Keratinocyte (primary cell): Measurements from ENCODE around the gene CXorf58. TPM values are rescaled to one million over a fixed set of nuclear protein-coding genes. Genes with fewer than 3 reads are reported as not detected.

Experiments
- DNase-seq: peaks from one replicate; pipeline ENCODE4 v3.0.0-alpha.2; 2011; ENCODE audit warnings: low read depth, missing footprints, low spot score
- FAIRE-seq: peaks from 2 replicates; lab custom pipeline; 2011; peaks lifted over from hg19 to GRCh38; lab: Jason Lieb, UNC
- H2AFZ ChIP-seq: 2 replicates; pipeline ENCODE4 v1.6.0; 2012; ENCODE audit warnings: low read length, control low read depth, inconsistent platforms; ENCODE audit not compliant: control insufficient read depth
- H3K27ac ChIP-seq: 2 replicates; pipeline ENCODE4 v1.5.1; 2011; ENCODE audit warnings: low read length; ENCODE audit not compliant: control insufficient read depth, insufficient read depth
- H3K27me3 ChIP-seq: 3 replicates; pipeline ENCODE4 v1.6.0; 2011; ENCODE audit warnings: low read length; ENCODE audit not compliant: control insufficient read depth, insufficient read depth; ENCODE audit errors: extremely low read depth
- H3K36me3 ChIP-seq, 2 experiments: 2 replicates in 1 of 2; 3 replicates in 1 of 2; pipeline ENCODE4 v1.5.1; 2011; ENCODE audit warnings: low read length in 2 of 2, mild to moderate bottlenecking in 1 of 2; ENCODE audit not compliant: control insufficient read depth in 2 of 2, insufficient read depth in 2 of 2; ENCODE audit errors: extremely low read depth in 1 of 2
- H3K4me1 ChIP-seq: 3 replicates; pipeline ENCODE4 v1.5.1; 2011; ENCODE audit warnings: low read length; ENCODE audit not compliant: control insufficient read depth, insufficient read depth; ENCODE audit errors: extremely low read depth
- H3K4me2 ChIP-seq: 3 replicates; pipeline ENCODE4 v1.6.0; 2011; ENCODE audit warnings: low read depth, low read length; ENCODE audit not compliant: control insufficient read depth, insufficient read depth; ENCODE audit errors: extremely low read depth
- H3K4me3 ChIP-seq, 3 experiments: fragments of 200-600 bp in 1 of 3; sonication (generic) in 1 of 3; 2 replicates in 2 of 3; 3 replicates in 1 of 3; pipeline ENCODE4 v1.5.1; 2011 to 2016; ENCODE audit warnings: low read length in 3 of 3, mild to moderate bottlenecking in 3 of 3, control low read depth in 2 of 3, inconsistent platforms in 1 of 3, low read depth in 1 of 3, mixed read lengths in 1 of 3, mixed run types in 1 of 3, moderate library complexity in 1 of 3; ENCODE audit not compliant: control insufficient read depth in 2 of 3, insufficient read depth in 2 of 3; ENCODE audit errors: extremely low read depth in 1 of 3
- H3K79me2 ChIP-seq: 2 replicates; pipeline ENCODE4 v1.6.0; 2012; ENCODE audit warnings: low read length; ENCODE audit not compliant: control insufficient read depth, insufficient read depth
- H3K9ac ChIP-seq: 3 replicates; pipeline ENCODE4 v1.6.0; 2011; ENCODE audit warnings: low read length; ENCODE audit not compliant: control insufficient read depth, insufficient read depth; ENCODE audit errors: extremely low read depth
- H3K9me1 ChIP-seq: 3 replicates; pipeline ENCODE4 v1.6.0; 2011; ENCODE audit warnings: low read length; ENCODE audit not compliant: control insufficient read depth, insufficient read depth; ENCODE audit errors: extremely low read depth
- H3K9me3 ChIP-seq: 2 replicates; pipeline ENCODE4 v1.5.1; 2012; ENCODE audit warnings: low read depth, low read length; ENCODE audit not compliant: control insufficient read depth
- H4K20me1 ChIP-seq: 3 replicates; pipeline ENCODE4 v1.6.0; 2011; ENCODE audit warnings: low read length; ENCODE audit not compliant: control insufficient read depth, insufficient read depth; ENCODE audit errors: extremely low read depth
- CTCF ChIP-seq, 3 experiments: IDR thresholded peaks in 1 of 3; conservative IDR thresholded peaks in 1 of 3; optimal IDR thresholded peaks in 1 of 3; 2 replicates in 2 of 3; 3 replicates in 1 of 3; pipeline versions ENCODE3 to v1.5.1; 2011; ENCODE audit warnings: low read length in 3 of 3, mild to moderate bottlenecking in 3 of 3, moderate library complexity in 2 of 3, control low read depth in 1 of 3, inconsistent platforms in 1 of 3; ENCODE audit not compliant: insufficient read depth in 2 of 3; ENCODE audit errors: extremely low read depth in 1 of 3
- EZH2 ChIP-seq: IDR thresholded peaks from one replicate; pipeline ENCODE4 v1.6.1; 2012; ENCODE audit warnings: inconsistent platforms, mild to moderate bottlenecking, low read length, moderate library complexity
- dilution Hi-C: fragments of 300-500 bp; cut with MboI; formaldehyde crosslinking; loops from one replicate; pipeline ENCODE4 v1.7.0; 2020; ENCODE audit warnings: low sequenced_read_pairs; ENCODE audit not compliant: extremely low pct_ligation_motif_present
- polyA plus RNA-seq, 5 experiments: library from polyadenylated mRNA; depleted of rRNA in 3 of 5; stranded (reverse) in 3 of 5; stranded (forward) in 1 of 5; unstranded in 1 of 5; fragments of >200 nt; gene quantifications; 1 replicate in 1 of 5; 2 replicates in 3 of 5; 3 replicates in 1 of 5; pipeline versions ENCODE4 v1.2.1 to v1.2.3, GENCODE V29; 2011 to 2012; ENCODE audit warnings: missing spikeins in 2 of 5, low read depth in 1 of 5, low replicate concordance in 1 of 5

The CXorf58 gene
- polyA plus RNA-seq, 1 donor (not counting 4 experiments of a cell fraction or from before 2014, with no cell fraction given): 0.12 TPM

- H3K9me3 ChIP-seq: no peaks in the 10 kb centered on the region
- dilution Hi-C loops: no loop called here
- no peaks in the 10 kb centered on the region for H3K4me1 ChIP-seq
- no peaks in the 10 kb centered on the region for H3K79me2 ChIP-seq
- no peak overlapping the region for H3K9ac ChIP-seq
- TF ChIP-seq CTCF (optimal IDR thresholded peaks at IDR 0.05 in 1 of 3, IDR thresholded peaks at IDR 0.05 in 1 of 3, conservative IDR thresholded peaks at IDR 0.05 in 1 of 3; ENCODE audit: extremely low read depth in 1 of 3, insufficient read depth in 2 of 3, low read length in 3 of 3): no peak
- TF ChIP-seq EZH2: no peak
- H3K4me2 ChIP-seq: no peak overlapping the region
- no peaks in the 10 kb centered on the region for H3K9me1 ChIP-seq
- no peaks in the 10 kb centered on the region for H4K20me1 ChIP-seq
- DNase-seq (no peak), FAIRE-seq (no peak)
- no peak overlapping the region for H3K4me3 ChIP-seq
- no peaks in the 10 kb centered on the region for H3K36me3 ChIP-seq
- H3K27me3 ChIP-seq: no peaks in the 10 kb centered on the region
- no peak overlapping the region for H3K27ac ChIP-seq
- H2AFZ ChIP-seq: no peak overlapping the region
Observed at GRCh38 chrX:23871905-23872546, 35.8 kb upstream of the CXorf58 start.

- Histone ChIP-seq H3K4me2 (no peak overlapping the region), H4K20me1 (no peaks in the 10 kb centered on the region)
- TF ChIP-seq EZH2 (no peak), CTCF (optimal IDR thresholded peaks at IDR 0.05 in 1 of 3, IDR thresholded peaks at IDR 0.05 in 1 of 3, conservative IDR thresholded peaks at IDR 0.05 in 1 of 3; ENCODE audit: extremely low read depth in 1 of 3, insufficient read depth in 2 of 3, low read length in 3 of 3) (no peak)
Observed at GRCh38 chrX:23879380-23880090, 28.3 kb upstream of the CXorf58 start.

More at GRCh38 chrX:23879380-23880090, 28.3 kb upstream of the CXorf58 start:
- no peak for FAIRE-seq
- Histone ChIP-seq H3K9me3 (no peaks in the 10 kb centered on the region), H3K9ac (no peak overlapping the region), H3K9me1 (no peaks in the 10 kb centered on the region), H3K4me3 (no peak overlapping the region), H3K4me1 (peaks cover 17% of the 10 kb centered on the region), H3K79me2 (no peaks in the 10 kb centered on the region), H3K27me3 (no peaks in the 10 kb centered on the region), H3K36me3 (no peaks in the 10 kb centered on the region), H2AFZ (no peak overlapping the region), H3K27ac (no peak overlapping the region)
- dilution Hi-C loops: no loop called here
- no peak for DNase-seq
